GM18867 (cell line): ENCODE measurements around the gene LSM12.
"Not testable (repeated sequence)": the region's sequence is repeated elsewhere in the genome, so short reads cannot be mapped to it uniquely, and the experiment has no call there.

Source experiments
- ATAC-seq: cut with Tn5 transposase; IDR thresholded peaks from one replicate; pipeline ENCODE4 v1.9.1; 2021; ENCODE audit warnings: mild to moderate bottlenecking, moderate library complexity; ENCODE audit not compliant: unreplicated experiment

The LSM12 gene

GRCh38 chr17:44045486-44045885 is 21.0 kb downstream of the LSM12 start:
- ATAC-seq: no peak

- ATAC-seq: no peak
These were observed 22.4 kb downstream of the LSM12 start for GRCh38 chr17:44044071-44044470.

GRCh38 chr17:44043272-44043696 is 23.2 kb downstream of the LSM12 start:
- no peak for ATAC-seq

GRCh38 chr17:44039829-44040635 is 26.4 kb downstream of the LSM12 start:
- no peak for ATAC-seq

- no peak for ATAC-seq
These were observed 27.9 kb downstream of the LSM12 start for GRCh38 chr17:44038604-44039011.

GRCh38 chr17:44037471-44037870 is 29.0 kb downstream of the LSM12 start:
- no peak for ATAC-seq

- not testable (repeated sequence) for ATAC-seq
These were observed 31.8 kb downstream of the LSM12 start for GRCh38 chr17:44034688-44035087.

GRCh38 chr17:44033861-44034408 is 32.5 kb downstream of the LSM12 start:
- no peak for ATAC-seq

GRCh38 chr17:44030482-44030881 is 36.0 kb downstream of the LSM12 start:
- ATAC-seq: no peak

GRCh38 chr17:44029736-44030135 is 36.7 kb downstream of the LSM12 start:
- no peak for ATAC-seq

GRCh38 chr17:44024853-44025252 is 41.6 kb downstream of the LSM12 start:
- ATAC-seq: no peak

GRCh38 chr17:44024271-44024663 is 42.2 kb downstream of the LSM12 start:
- no peak for ATAC-seq

- no peak for ATAC-seq
These were observed 42.8 kb downstream of the LSM12 start for GRCh38 chr17:44023545-44024270.

GRCh38 chr17:44022246-44022645 is 44.2 kb downstream of the LSM12 start:
- no peak for ATAC-seq

GRCh38 chr17:44021227-44021626 is 45.2 kb downstream of the LSM12 start:
- not testable (repeated sequence) for ATAC-seq

GRCh38 chr17:44014437-44015172 is 51.9 kb downstream of the LSM12 start, which contains the start of gene TMEM101:
Gene TMEM101, minus strand, starts transcription at chr17:44014963. Its CDS starts 11 bp downstream, at chr17:44014952.
- ATAC-seq: peak; percentile 82

GRCh38 chr17:44014133-44014436 is 52.4 kb downstream of the LSM12 start:
- ATAC-seq: no peak

- ATAC-seq: no peak
These were observed 53.6 kb downstream of the LSM12 start for GRCh38 chr17:44012874-44013273.

- ATAC-seq: no peak
These were observed 54.1 kb downstream of the LSM12 start for GRCh38 chr17:44012391-44012790.

GRCh38 chr17:44011876-44012275 is 54.6 kb downstream of the LSM12 start:
- ATAC-seq: no peak

- no peak for ATAC-seq
These were observed 55.4 kb downstream of the LSM12 start for GRCh38 chr17:44010966-44011647.
